Psoas muscle (tissue), 8 donors: ENCODE results near the gene GNAT2. TPM values are rescaled to one million over a fixed set of nuclear protein-coding genes. Genes with fewer than 3 reads are reported as not detected.

Experiments used
- ATAC-seq, 4 donors: fragments of 200-7000 bp; cut with Tn5 transposase; one replicate each; pipeline ENCODE4 v1.9.1; 2020; ENCODE audit warnings: moderate library complexity in 3 of 4, mild to moderate bottlenecking in 2 of 4
- DNase-seq, 2 donors: peaks; one replicate each; pipeline ENCODE4 v3.0.0-alpha.2; 2020
- H3K27ac ChIP-seq: fragments of 200-600 bp; one replicate; pipeline ENCODE4 v1.8.0; 2022
- H3K27me3 ChIP-seq, 3 donors: fragments of 200-600 bp in 1 of 3; one replicate each; pipeline versions ENCODE4 v1.6.1 to v1.8.0; 2013 to 2022; ENCODE audit warnings: low read length in 2 of 3, mild to moderate bottlenecking in 2 of 3, moderate library complexity in 1 of 3; ENCODE audit not compliant: insufficient read depth in 3 of 3
- H3K36me3 ChIP-seq, 2 donors: fragments of 200-600 bp in 1 of 2; one replicate each; pipeline versions ENCODE4 v1.6.1 to v1.8.0; 2013 to 2022; ENCODE audit warnings: low read depth in 1 of 2, mild to moderate bottlenecking in 1 of 2, moderate library complexity in 1 of 2; ENCODE audit not compliant: insufficient read depth in 1 of 2
- H3K4me1 ChIP-seq: fragments of 200-600 bp; one replicate; pipeline ENCODE4 v1.8.0; 2022
- H3K4me3 ChIP-seq: fragments of 200-600 bp; one replicate; pipeline ENCODE4 v1.8.0; 2022; ENCODE audit warnings: mild to moderate bottlenecking
- H3K9me3 ChIP-seq: fragments of 200-600 bp; one replicate; pipeline ENCODE4 v1.8.0; 2022
- WGBS, 3 donors: extraction: QIAGEN DNeasy Blood & Tissue Kit; methylation state at CpG; one replicate each; pipeline versions ENCODE4 v1.1.6 to v1.1.7; 2013; 5-methylcytosine and 5-hydroxymethylcytosine counted together
- intact Hi-C, 2 donors: fragments of 100-400 bp; cut with DNase I; formaldehyde crosslinking; loops; one replicate each; pipeline versions ENCODE4 v1.11.0 to v1.14.2; 2022
- polyA plus RNA-seq, 3 donors: library from polyadenylated mRNA; stranded (reverse); fragments of 200-250 nt; gene quantifications; one replicate each; pipeline ENCODE4 v1.2.3, GENCODE V29; 2013
- total RNA-seq, 4 donors: library from RNA; stranded (reverse); fragmentation: NEBNext Ultra II Directional in 2 of 4; extraction: Animal tissue kit (Norgen Biotek cat#: 25700) in 2 of 4; gene quantifications; one replicate each; pipeline versions ENCODE4 v1.2.1 to v1.2.4, GENCODE V29; 2021 to 2023
- TF ChIP-seq, protein P1 (sequence below): fragments of 200-600 bp; IDR thresholded peaks from one replicate; pipeline ENCODE4 v1.8.0; 2022; ENCODE audit warnings: antibody characterized with exemption
- donor health status: healthy with polysubstance abuse.
- donor health status: DM: no; HTN: no; CAD: no; lungs with moderate emphysema.
- donor health status: Bipolar disorder and iron deficiency.
- donor health status: healthy.
- donor health status: DM: yes; HTN: yes; CAD: no.
- donor health status: DM: no; HTN: no; CAD: no.
- donor health status: DM: no; HTN: no; CAD: no.
- donor health status: DM: yes; HTN: yes; CAD: no.

The GNAT2 gene
- total and polyA plus RNA-seq, 7 donors: 0.07 to 0.16 TPM; not detected in 5

- no peak overlapping the region for H3K27ac ChIP-seq
- H3K9me3 ChIP-seq: no peaks in the 10 kb centered on the region
- DNase-seq: no peak
- H3K27me3 ChIP-seq: no peaks in the 10 kb centered on the region
- peaks cover 0 to 38% of the 10 kb centered on the region in 2 donors for H3K36me3 ChIP-seq
- 89 to 94% (median 94%) methylated on average over 10 of the region's 10 CpGs for WGBS, 3 donors
- ATAC-seq: no peak
- intact Hi-C loops: loop anchor here in 1 of 2 donors (5.0 kb wide), 1 partner anchor 82 kb away; the partner anchor contains the start of gene GNAI3
- TF ChIP-seq, protein P1, sequence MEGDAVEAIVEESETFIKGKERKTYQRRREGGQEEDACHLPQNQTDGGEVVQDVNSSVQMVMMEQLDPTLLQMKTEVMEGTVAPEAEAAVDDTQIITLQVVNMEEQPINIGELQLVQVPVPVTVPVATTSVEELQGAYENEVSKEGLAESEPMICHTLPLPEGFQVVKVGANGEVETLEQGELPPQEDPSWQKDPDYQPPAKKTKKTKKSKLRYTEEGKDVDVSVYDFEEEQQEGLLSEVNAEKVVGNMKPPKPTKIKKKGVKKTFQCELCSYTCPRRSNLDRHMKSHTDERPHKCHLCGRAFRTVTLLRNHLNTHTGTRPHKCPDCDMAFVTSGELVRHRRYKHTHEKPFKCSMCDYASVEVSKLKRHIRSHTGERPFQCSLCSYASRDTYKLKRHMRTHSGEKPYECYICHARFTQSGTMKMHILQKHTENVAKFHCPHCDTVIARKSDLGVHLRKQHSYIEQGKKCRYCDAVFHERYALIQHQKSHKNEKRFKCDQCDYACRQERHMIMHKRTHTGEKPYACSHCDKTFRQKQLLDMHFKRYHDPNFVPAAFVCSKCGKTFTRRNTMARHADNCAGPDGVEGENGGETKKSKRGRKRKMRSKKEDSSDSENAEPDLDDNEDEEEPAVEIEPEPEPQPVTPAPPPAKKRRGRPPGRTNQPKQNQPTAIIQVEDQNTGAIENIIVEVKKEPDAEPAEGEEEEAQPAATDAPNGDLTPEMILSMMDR: no peak
- no peaks in the 10 kb centered on the region for H3K4me1 ChIP-seq
- no peak overlapping the region for H3K4me3 ChIP-seq
These were observed 10.1 kb upstream of the GNAT2 start for GRCh38 chr1:109629372-109630030.

GRCh38 chr1:109628540-109629321 is 9.3 kb upstream of the GNAT2 start:
- ATAC-seq (no peak), DNase-seq (no peak)
- TF ChIP-seq, protein P1: no peak
- H3K9me3 ChIP-seq: no peaks in the 10 kb centered on the region
- peaks cover 0 to 1% (median 0%) of the 10 kb centered on the region in 3 donors for H3K27me3 ChIP-seq
- peaks cover 0 to 38% of the 10 kb centered on the region in 2 donors for H3K36me3 ChIP-seq
- H3K27ac ChIP-seq: no peak overlapping the region
- intact Hi-C loops: no loop called here
- H3K4me3 ChIP-seq: no peak overlapping the region
- H3K4me1 ChIP-seq: no peaks in the 10 kb centered on the region
- WGBS, 3 donors: 89 to 94% (median 92%) methylated on average over 21 to 23 of the region's 23 CpGs

GRCh38 chr1:109627692-109628399 is 8.4 kb upstream of the GNAT2 start:
- Histone ChIP-seq H3K27me3 (peaks cover 0 to 1% (median 0%) of the 10 kb centered on the region in 3 donors), H3K4me3 (no peak overlapping the region), H3K4me1 (no peaks in the 10 kb centered on the region), H3K27ac (no peak overlapping the region), H3K9me3 (no peaks in the 10 kb centered on the region), H3K36me3 (peaks cover 0 to 38% of the 10 kb centered on the region in 2 donors)
- intact Hi-C loops: no loop called here
- TF ChIP-seq, protein P1: no peak
- WGBS, 3 donors: 89 to 93% (median 92%) methylated on average over 23 of the region's 23 CpGs
- ATAC-seq (no peak), DNase-seq (no peak)

DNA sequence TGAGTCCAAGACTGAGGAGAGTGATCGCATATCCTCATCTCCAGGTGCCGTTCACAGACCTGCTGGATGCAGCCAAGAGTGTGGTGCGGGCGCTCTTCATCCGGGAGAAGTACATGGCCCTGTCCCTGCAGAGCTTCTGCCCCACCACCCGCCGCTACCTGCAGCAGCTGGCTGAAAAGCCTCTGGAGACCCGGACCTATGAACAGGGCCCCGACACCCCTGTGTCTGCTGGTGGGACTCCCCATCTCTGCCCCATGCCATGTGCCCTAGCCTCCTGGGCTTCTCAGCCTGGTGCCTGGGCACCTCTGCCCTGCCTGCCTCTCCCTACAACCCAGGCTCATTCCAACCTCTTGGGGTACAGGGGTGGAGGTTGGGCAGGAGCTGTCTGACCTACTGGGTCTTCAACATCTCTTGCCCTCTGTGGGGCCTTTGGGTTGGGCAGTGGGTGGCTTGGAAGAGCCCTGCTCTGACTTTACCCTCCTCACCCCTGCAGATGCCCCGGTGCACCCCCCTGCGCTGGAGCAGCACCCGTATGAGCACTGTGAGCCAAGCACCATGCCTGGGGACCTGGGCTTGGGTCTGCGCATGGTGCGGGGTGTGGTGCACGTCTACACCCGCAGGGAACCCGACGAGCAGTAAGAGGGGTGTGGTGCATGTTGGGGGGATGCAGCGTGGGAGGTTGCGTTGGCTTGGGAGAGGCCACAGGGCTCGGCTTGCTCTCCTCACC is 7.4 kb upstream of the GNAT2 start:
- intact Hi-C loops: no loop called here
- peaks cover 0 to 1% (median 0%) of the 10 kb centered on the region in 3 donors for H3K27me3 ChIP-seq
- H3K9me3 ChIP-seq: no peaks in the 10 kb centered on the region
- H3K27ac ChIP-seq: no peak overlapping the region
- DNase-seq (no peak), ATAC-seq (no peak)
- peaks cover 0 to 38% of the 10 kb centered on the region in 2 donors for H3K36me3 ChIP-seq
- H3K4me1 ChIP-seq: no peaks in the 10 kb centered on the region
- no peak overlapping the region for H3K4me3 ChIP-seq
- WGBS, 3 donors: 96 to 98% (median 98%) methylated on average over 20 to 21 of the region's 21 CpGs
- TF ChIP-seq, protein P1: no peak
